Testis (tissue), 2 donors: Measurements from ENCODE around the gene SCYL2.

Source experiments
- CTCF ChIP-seq, 3 experiments: fragments of 450-650 bp in 2 of 3; fragments of 200-600 bp in 1 of 3; sonication (generic) in 1 of 3; IDR thresholded peaks; one replicate each; pipeline ENCODE4 v1.5.1; 2016 to 2019; ENCODE audit warnings: antibody characterized with exemption in 3 of 3, mild to moderate bottlenecking in 2 of 3, moderate library complexity in 1 of 3
- POLR2A ChIP-seq: fragments of 450-650 bp; IDR thresholded peaks from one replicate; pipeline ENCODE4 v1.6.1; 2017; ENCODE audit warnings: antibody characterized with exemption, mild to moderate bottlenecking, moderate library complexity

GRCh38 chr12:100346660-100347059, 79.7 kb downstream of the SCYL2 start:
- TF ChIP-seq POLR2A (no peak), CTCF (IDR thresholded peaks at IDR 0.05) (no peak)
